HFF-Myc (cell line): ENCODE measurements around the gene HLTF.

ENCODE experiments used
- DNase-seq: peaks from one replicate; pipeline ENCODE4 v3.0.0-alpha.2; 2011; ENCODE audit warnings: low read depth; ENCODE audit errors: extremely low read depth
- H3K4me3 ChIP-seq: replicated peaks from 2 replicates; pipeline ENCODE4 v1.5.1; 2011; ENCODE audit warnings: low read depth, mild to moderate bottlenecking, control low read depth, low read length
- CTCF ChIP-seq: IDR thresholded peaks from 2 replicates; pipeline ENCODE4 v1.5.1; 2012; ENCODE audit warnings: mild to moderate bottlenecking, low read depth, low read length, control low read depth; ENCODE audit errors: missing control alignments

Gene HLTF

DNA sequence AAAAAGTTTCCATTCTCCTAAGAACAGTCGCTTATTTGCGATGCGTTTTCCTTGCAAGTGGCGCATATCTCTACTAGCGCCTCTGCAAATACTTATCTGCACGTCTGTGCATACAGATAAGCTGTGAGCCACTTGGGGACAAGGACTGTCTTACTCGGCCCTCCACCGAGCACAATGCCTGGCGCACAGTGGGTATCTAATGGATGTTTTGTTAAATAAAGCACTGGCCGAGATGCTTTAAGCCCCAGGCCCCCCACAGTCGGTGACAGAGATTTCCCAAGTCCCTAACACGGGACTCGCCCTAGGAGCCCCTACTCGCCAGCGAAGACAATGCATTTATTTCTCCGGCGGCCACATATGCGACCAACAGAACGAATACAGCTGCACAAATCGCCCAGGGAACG, 503 bp downstream of the HLTF start:
- TF ChIP-seq CTCF: no peak
- DNase-seq: no peak
- H3K4me3 ChIP-seq: peak overlapping the region; percentile 89

GRCh38 chr3:149081772-149082171, 4.6 kb downstream of the HLTF start:
- no peak for DNase-seq
- no peak overlapping the region for H3K4me3 ChIP-seq
- TF ChIP-seq CTCF: no peak

DNA sequence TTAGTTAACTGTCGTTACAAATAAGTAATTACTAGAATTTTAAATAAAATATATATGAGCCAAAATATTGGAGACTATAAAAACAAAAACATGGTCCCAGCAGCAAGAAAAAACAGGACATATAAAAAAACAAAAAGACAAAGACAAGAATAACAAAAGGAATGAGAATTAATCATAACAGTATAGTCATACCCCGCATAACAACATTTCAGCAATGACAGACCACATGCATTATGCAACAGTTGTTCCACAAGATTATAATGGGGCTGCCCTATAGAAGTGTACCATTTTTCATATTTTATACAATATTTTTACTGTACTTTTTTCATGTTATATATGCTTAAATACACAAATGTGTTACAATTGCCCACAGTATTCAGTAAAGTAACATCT, 5.6 kb downstream of the HLTF start:
- no peak for DNase-seq
- no peak for TF ChIP-seq CTCF
- no peak overlapping the region for H3K4me3 ChIP-seq

GRCh38 chr3:149080011-149080698, 6.2 kb downstream of the HLTF start:
- no peak for DNase-seq

GRCh38 chr3:149077628-149078027, 8.7 kb downstream of the HLTF start:
- no peak for TF ChIP-seq CTCF

More at GRCh38 chr3:149080011-149080698, 6.2 kb downstream of the HLTF start:
- TF ChIP-seq CTCF: no peak
- H3K4me3 ChIP-seq: no peak overlapping the region

DNA sequence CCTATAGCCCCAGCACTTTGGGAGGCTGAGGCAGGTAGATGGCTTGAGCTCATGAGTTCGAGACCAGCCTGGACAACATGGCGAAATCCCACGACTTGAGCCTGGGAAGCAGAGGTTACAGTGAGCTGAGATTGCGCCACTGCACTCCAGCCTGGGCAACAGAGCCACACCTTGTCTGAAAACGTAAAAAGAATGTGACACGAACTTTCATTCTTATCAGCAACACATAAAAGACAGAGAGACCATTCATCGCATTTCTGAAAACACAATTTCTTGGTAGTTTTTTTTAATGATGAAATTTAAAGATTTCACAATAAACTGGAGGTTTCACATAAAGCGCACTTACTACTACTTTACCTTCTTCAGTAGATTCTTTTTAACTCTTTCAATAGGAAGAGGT, 18.4 kb downstream of the HLTF start:
- no peak for TF ChIP-seq CTCF
- DNase-seq: no peak
- H3K4me3 ChIP-seq: no peak overlapping the region

More at GRCh38 chr3:149077628-149078027, 8.7 kb downstream of the HLTF start:
- H3K4me3 ChIP-seq: no peak overlapping the region
- no peak for DNase-seq

DNA sequence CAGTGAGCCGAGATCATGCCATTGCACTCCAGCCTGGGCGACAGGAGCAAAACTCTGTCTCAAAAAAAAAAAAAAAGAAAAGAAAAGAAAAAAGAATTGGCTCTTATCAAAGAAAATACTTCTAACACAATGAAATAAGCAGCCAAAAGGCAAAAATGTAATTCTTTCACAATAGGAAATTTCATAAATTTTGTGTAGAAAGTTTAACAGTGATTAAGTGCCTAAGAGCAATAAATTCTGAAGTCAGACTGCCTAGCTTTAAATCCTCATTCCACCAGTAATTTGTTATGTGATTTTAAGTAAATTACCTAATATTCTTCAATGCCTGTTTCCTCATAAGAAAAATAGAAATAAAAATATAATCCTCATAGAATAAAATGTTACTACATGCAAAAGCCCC, 24.6 kb downstream of the HLTF start:
- no peak for DNase-seq
- H3K4me3 ChIP-seq: no peak overlapping the region
- TF ChIP-seq CTCF: no peak
